Measurements from ENCODE around the gene TMEM253. TPM values are rescaled to one million over a fixed set of nuclear protein-coding genes. Genes with fewer than 3 reads are reported as not detected.

Gene TMEM253
- 0.53 to 1.3 TPM (median 0.85 TPM) in 5 replicates for total RNA-seq (2022; extraction: Qiagen RNA extraction; ENCODE audit: low read depth)

DNA sequence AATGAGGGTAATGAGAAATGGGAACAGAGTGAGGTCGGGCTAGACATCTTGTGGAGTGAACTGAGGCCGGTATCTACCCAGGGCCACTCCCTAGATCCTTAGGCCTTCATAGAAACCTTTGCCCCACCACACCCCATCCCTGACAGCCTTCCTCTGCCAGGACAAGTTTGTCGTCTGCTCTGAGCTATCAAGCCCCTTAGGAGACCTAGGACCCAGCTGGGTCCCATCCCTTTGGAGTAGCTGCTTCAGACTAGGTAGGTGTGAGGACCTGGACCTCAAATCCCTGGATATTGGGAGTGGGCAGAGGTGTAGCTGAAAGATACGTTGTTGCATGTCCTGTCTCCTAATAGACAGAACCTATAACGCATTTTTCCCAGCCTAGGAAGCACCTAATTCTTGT lies at the start of gene TMEM253:
TSS of gene TMEM253 (plus strand) at position 136 of the 400 bp plus-strand sequence. CDS start 278 bp downstream, outside the sequence.

DNA sequence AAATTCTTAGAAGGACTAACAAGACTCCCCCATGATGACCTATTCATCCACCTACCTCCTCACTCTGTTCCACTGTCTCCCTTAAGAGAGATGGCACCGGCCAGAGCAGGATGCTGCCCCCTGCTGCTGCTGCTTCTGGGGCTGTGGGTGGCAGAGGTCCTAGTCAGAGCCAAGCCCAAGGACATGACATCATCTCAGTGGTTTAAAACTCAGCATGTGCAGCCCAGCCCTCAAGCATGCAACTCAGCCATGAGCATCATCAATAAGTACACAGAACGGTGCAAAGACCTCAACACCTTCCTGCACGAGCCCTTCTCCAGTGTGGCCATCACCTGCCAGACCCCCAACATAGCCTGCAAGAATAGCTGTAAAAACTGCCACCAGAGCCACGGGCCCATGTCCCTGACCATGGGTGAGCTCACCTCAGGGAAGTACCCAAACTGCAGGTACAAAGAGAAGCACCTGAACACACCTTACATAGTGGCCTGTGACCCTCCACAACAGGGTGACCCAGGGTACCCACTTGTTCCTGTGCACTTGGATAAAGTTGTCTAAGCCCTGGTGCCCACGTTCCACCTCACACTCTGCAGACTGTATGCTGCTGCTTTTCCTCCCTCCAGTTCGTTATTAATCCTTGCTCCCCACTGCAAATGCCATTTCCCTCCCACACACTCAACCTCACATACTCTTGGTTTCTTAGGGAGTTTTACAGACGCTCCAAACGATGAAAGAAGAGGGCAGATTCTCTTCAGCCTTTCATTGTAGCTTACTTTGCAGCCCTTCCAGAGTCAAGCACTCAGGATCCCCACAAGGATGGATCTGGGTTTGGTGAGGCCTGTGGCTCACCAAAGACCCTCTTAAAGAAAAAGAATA lies 42.8 kb upstream of the TMEM253 start, which contains the start of gene RNASE8:
TSS of gene RNASE8 (plus strand) at position 20 of the 873 bp plus-strand sequence. CDS start at position 91, 71 bp downstream.

GRCh38 chr14:21070083-21070609 lies 30.7 kb upstream of the TMEM253 start, which contains the start of gene ARHGEF40:
ARHGEF40 (plus strand) TSS chr14:21070304; CDS start chr14:21070397, 93 bp downstream.

DNA sequence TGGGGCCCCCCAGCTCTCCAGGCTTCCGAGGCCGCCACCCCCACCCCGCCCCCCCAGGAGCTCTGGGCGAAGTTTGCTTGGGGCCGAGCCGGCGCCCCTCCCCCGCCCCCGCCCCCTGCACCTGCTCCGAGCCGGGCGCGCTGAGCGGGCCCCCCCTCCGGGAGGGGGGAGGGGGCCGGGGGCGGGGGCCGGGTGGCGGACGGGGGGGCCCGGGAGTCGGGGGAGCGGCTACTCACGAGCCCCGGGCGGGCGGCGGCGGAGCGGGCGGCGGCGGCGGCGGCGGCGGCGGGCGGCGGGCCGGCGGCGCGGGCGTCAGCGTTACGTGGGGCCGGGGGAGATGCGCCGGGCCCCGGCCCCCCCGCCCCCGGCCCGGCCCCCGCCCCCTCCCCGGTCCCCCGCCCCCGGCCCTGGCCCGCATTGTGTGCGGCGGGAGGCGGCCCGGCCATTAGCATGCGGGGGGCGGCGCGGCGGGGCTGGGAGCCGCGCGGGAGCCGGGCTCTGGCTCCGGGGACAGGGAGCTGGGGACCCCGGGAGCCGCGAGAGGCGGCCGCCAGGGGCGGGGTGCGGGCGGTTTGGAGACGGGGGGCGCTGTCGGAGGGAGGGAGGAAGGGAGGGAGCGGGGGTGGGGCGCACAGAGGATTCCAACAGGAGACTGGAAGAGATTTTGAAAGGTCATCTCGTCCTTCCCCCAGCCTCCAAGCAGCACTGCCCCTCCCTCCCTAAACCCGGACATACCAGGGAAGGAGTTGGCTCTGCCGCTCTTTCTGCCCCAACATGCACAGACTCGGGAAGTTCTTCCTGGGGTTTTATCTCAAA lies 2.6 kb upstream of the TMEM253 start, which contains the start of gene ZNF219:
TSS of gene ZNF219 (minus strand) at position 580 of the 816 bp plus-strand sequence. CDS start 5,064 bp downstream, outside the sequence.

Other genes with a start within 250 kb of the TMEM253 start
- not detected in 5 replicates for gene RNASE3, start 209.7 kb upstream of the TMEM253 start, total RNA-seq (2022; extraction: Qiagen RNA extraction; ENCODE audit: low read depth)
- gene RNASE2, start 145.6 kb upstream of the TMEM253 start, total RNA-seq (2022; extraction: Qiagen RNA extraction; ENCODE audit: low read depth), result not detected in 5 replicates
- 70.7 to 74.7 TPM (median 73.0 TPM) in 5 replicates for gene METTL17, start 111.1 kb upstream of the TMEM253 start, total RNA-seq (2022; extraction: Qiagen RNA extraction; ENCODE audit: low read depth)
- gene SLC39A2, start 101.8 kb upstream of the TMEM253 start, total RNA-seq (2022; extraction: Qiagen RNA extraction; ENCODE audit: low read depth), result not detected in 5 replicates
- gene NDRG2, start 76.0 kb upstream of the TMEM253 start, total RNA-seq (2022; extraction: Qiagen RNA extraction; ENCODE audit: low read depth), result 3.0 to 4.4 TPM (median 3.2 TPM) in 5 replicates
- gene TPPP2, start 70.8 kb upstream of the TMEM253 start, total RNA-seq (2022; extraction: Qiagen RNA extraction; ENCODE audit: low read depth), result not detected in 5 replicates
- gene RNASE13, start 66.3 kb upstream of the TMEM253 start, total RNA-seq (2022; extraction: Qiagen RNA extraction; ENCODE audit: low read depth), result not detected in 5 replicates
- not detected in 5 replicates for gene RNASE7, start 58.7 kb upstream of the TMEM253 start, total RNA-seq (2022; extraction: Qiagen RNA extraction; ENCODE audit: low read depth)
- not detected in 5 replicates for gene RNASE8, start 43.2 kb upstream of the TMEM253 start, total RNA-seq (2022; extraction: Qiagen RNA extraction; ENCODE audit: low read depth)
- 8.7 to 14.2 TPM (median 11.2 TPM) in 5 replicates for gene ARHGEF40, start 30.8 kb upstream of the TMEM253 start, total RNA-seq (2022; extraction: Qiagen RNA extraction; ENCODE audit: low read depth)
- 17.5 to 33.5 TPM (median 29.2 TPM) in 5 replicates for gene ZNF219, start 2.4 kb upstream of the TMEM253 start, total RNA-seq (2022; extraction: Qiagen RNA extraction; ENCODE audit: low read depth)
- not detected in 5 replicates for gene OR5AU1, start 55.0 kb downstream of the TMEM253 start, total RNA-seq (2022; extraction: Qiagen RNA extraction; ENCODE audit: low read depth)
- 761 to 1,051 TPM (median 847 TPM) in 5 replicates for gene HNRNPC, start 168.4 kb downstream of the TMEM253 start, total RNA-seq (2022; extraction: Qiagen RNA extraction; ENCODE audit: low read depth)
- gene RPGRIP1, start 179.0 kb downstream of the TMEM253 start, total RNA-seq (2022; extraction: Qiagen RNA extraction; ENCODE audit: low read depth), result 0.07 to 0.71 TPM (median 0.23 TPM) in 5 replicates